Measurements from ENCODE around the gene UNC93B1.
"Not testable (repeated sequence)": the region's sequence is repeated elsewhere in the genome, so short reads cannot be mapped to it uniquely, and the experiment has no call there.

UNC93B1 gene

DNA sequence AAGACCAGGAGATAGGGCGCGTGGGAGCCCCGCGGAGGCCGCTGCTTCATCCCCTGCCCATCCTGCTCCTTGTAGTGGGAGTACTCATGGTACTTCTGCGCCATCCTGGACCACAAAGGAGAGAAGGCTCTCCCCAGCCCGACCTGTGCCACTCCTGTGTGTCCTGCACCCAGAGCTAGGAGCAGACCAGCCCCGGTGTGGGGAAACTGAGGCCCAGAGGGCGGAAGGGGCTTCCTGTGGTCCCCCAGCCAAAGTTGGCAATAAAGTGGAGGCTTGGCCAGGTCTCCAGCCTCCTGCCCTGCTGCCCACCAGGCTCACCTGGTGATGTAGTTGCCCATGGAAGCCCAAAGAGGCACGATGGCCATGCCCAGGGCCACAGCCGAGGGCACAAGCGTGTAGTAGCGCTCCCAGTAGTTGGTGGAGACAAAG lies 4.7 kb downstream of the UNC93B1 start:
- H3K27ac ChIP-seq, result no peak overlapping the region
- no peaks in the 10 kb centered on the region for H3K27me3 ChIP-seq
- peaks cover 24 to 25% of the 10 kb centered on the region in 2 experiments for H3K4me1 ChIP-seq (ENCODE audit: control insufficient read depth in 1 of 2, insufficient read depth in 1 of 2, low read depth in 1 of 2, low read length in 1 of 2)
- H3K36me3 ChIP-seq, result peaks cover 58% of the 10 kb centered on the region
- H3K9me3 ChIP-seq, result no peaks in the 10 kb centered on the region
- TF ChIP-seq, protein P1, sequence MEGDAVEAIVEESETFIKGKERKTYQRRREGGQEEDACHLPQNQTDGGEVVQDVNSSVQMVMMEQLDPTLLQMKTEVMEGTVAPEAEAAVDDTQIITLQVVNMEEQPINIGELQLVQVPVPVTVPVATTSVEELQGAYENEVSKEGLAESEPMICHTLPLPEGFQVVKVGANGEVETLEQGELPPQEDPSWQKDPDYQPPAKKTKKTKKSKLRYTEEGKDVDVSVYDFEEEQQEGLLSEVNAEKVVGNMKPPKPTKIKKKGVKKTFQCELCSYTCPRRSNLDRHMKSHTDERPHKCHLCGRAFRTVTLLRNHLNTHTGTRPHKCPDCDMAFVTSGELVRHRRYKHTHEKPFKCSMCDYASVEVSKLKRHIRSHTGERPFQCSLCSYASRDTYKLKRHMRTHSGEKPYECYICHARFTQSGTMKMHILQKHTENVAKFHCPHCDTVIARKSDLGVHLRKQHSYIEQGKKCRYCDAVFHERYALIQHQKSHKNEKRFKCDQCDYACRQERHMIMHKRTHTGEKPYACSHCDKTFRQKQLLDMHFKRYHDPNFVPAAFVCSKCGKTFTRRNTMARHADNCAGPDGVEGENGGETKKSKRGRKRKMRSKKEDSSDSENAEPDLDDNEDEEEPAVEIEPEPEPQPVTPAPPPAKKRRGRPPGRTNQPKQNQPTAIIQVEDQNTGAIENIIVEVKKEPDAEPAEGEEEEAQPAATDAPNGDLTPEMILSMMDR (IDR thresholded peaks at IDR 0.05), result no peak
- no peak overlapping the region for H3K4me3 ChIP-seq (ENCODE audit: low read depth in 1 of 2, low read length in 1 of 2)

DNA sequence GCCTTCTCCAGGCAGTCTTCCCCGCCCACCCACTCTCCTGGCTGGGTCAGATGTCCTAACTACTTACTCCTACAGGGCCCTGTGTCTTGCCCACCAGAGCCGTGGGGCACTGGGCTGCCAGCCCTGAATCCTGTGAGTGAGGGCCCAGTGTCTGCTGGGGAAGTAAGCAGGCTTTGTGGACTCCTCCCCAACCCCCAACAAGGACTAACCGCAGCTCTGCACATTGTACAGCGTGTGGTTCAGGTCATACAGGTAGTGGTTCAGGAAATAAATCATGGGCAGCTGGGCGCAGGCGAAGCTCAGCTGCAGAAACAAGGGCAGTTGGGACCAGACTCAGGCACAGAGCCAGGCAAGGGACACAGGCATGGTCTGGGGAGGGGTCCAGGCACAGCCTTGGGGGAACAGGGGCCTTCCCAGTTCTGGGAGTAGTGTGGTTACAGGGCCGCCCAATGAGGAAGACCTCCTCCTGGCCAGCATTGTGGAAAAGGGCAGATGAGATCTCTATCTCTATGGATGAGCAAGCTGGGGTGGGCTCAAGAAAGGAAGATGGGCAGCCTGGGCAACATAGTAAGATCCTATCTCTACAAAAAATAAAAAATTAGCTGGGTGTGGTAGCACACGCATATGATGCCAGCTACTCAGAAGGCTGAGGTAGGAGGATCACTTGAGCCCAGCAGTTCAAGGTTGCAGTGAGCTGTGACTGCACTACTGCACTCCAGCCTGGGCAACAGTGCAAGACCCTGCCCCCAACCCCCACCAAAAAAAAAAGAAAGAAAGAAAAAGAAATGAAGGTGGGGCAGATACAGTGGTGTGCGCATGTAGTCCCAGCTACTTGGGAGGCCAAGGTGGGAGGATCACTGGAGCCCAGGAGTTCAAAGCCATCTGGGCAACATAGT lies 5.5 kb downstream of the UNC93B1 start:
- no peak overlapping the region for H3K4me3 ChIP-seq (ENCODE audit: low read depth in 1 of 2, low read length in 1 of 2)
- peaks cover 22 to 24% of the 10 kb centered on the region in 2 experiments for H3K4me1 ChIP-seq (ENCODE audit: control insufficient read depth in 1 of 2, insufficient read depth in 1 of 2, low read depth in 1 of 2, low read length in 1 of 2)
- no peaks in the 10 kb centered on the region for H3K9me3 ChIP-seq
- TF ChIP-seq, protein P1 (IDR thresholded peaks at IDR 0.05), result no peak
- no peak overlapping the region for H3K27ac ChIP-seq
- no peaks in the 10 kb centered on the region for H3K27me3 ChIP-seq
- peaks cover 64% of the 10 kb centered on the region for H3K36me3 ChIP-seq

DNA sequence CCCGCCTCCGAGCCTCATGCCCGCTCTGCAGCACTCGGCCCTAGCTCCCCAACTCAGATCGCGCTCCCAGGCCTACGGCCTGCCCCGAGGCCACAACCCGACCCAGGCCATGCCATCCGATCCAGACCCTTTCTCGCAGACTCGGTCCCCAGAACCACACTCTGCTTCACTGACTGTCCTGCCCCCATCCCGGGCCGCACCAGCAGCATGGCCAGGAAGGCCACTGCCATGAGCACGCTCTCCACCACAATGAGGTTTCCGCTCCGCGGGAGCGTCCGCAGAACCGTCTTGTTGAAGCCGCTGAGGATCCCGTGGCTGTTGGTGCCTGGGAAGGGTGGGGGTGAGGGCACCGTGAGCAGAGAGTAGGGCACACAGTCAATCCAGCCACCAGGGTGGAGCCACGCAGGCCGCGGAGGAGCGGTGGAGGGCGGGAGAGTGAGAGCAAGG lies 6.4 kb downstream of the UNC93B1 start:
- Histone ChIP-seq H3K27me3 (no peaks in the 10 kb centered on the region), H3K36me3 (peaks cover 72% of the 10 kb centered on the region), H3K9me3 (no peaks in the 10 kb centered on the region), H3K4me3 (ENCODE audit: low read depth in 1 of 2, low read length in 1 of 2) (no peak overlapping the region), H3K4me1 (ENCODE audit: control insufficient read depth in 1 of 2, insufficient read depth in 1 of 2, low read depth in 1 of 2, low read length in 1 of 2) (peaks cover 15% of the 10 kb centered on the region in 2 experiments), H3K27ac (no peak overlapping the region)
- TF ChIP-seq, protein P1 (IDR thresholded peaks at IDR 0.05), result no peak

DNA sequence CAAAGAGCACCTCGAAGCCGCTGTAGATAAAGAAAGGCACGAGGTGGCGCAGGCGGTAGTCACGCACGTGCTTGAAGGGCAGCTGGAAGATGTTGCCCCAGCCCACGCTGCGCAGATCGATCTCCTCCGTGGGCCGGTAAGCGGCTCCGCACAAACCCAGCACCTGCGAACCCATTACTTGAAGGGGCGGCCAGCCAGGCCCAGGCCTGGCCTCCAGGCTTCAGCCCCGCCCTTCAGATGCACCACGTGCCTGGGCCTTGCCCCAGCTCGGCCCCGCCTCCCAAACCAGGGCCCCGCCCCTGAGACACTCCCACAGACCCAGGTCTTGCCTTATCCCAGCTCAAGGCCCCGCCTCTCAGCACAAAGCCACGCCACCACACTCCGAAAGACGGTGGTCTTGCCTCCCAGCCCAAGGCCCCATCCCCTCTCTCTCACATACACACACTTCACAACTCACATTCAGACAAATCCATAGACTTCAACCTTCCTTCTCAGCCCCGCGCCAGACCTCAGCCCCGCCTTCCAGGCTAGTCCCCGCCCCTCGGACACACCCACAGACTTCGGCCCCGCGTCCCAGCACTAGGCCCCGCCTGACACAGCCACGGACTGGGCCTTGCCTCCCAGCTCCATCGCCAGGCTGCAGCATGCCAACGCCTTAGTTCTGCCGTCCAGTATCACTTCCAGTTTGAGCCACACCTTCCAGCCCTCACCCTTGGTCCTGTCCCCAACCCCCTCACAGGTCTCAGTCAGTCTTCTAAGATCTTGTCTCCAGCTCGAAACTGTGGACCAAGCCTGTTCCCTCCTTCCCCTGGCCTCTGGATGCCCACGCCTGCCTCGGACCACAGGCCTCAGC lies 7.0 kb downstream of the UNC93B1 start:
- Histone ChIP-seq H3K27ac (no peak overlapping the region), H3K36me3 (peaks cover 73% of the 10 kb centered on the region), H3K4me1 (ENCODE audit: control insufficient read depth in 1 of 2, insufficient read depth in 1 of 2, low read depth in 1 of 2, low read length in 1 of 2) (peaks cover 8% of the 10 kb centered on the region in 2 experiments), H3K4me3 (ENCODE audit: low read depth in 1 of 2, low read length in 1 of 2) (no peak overlapping the region), H3K9me3 (no peaks in the 10 kb centered on the region), H3K27me3 (peaks cover under 1% of the 10 kb centered on the region)
- TF ChIP-seq, protein P1 (IDR thresholded peaks at IDR 0.05), result no peak

DNA sequence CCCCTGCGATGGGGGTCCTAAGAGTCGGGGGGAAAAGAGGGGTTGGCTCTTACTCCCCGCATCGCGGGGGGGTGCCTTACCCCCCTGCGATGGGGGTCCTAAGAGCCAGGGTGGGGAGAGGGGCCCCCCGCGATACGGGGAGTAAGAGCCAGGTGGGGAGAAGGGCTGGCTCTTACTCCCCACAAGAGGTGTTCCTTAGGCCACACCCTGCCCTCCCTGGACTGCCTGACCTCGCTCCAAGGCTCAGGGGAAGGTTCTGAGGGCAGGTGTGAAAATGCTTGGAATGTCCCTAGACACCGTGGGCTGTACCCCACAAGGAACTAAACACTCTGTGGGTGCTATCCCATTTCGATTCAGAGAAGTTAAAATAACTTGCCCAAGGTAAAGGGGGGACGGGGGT lies 7.8 kb downstream of the UNC93B1 start:
- Histone ChIP-seq H3K4me1 (ENCODE audit: control insufficient read depth in 1 of 2, insufficient read depth in 1 of 2, low read depth in 1 of 2, low read length in 1 of 2) (peaks cover 5 to 6% of the 10 kb centered on the region in 2 experiments), H3K9me3 (no peaks in the 10 kb centered on the region), H3K36me3 (peaks cover 81% of the 10 kb centered on the region), H3K27ac (no peak overlapping the region), H3K4me3 (ENCODE audit: low read depth in 1 of 2, low read length in 1 of 2) (no peak overlapping the region), H3K27me3 (peaks cover 4% of the 10 kb centered on the region)
- TF ChIP-seq, protein P1 (IDR thresholded peaks at IDR 0.05), result no peak

DNA sequence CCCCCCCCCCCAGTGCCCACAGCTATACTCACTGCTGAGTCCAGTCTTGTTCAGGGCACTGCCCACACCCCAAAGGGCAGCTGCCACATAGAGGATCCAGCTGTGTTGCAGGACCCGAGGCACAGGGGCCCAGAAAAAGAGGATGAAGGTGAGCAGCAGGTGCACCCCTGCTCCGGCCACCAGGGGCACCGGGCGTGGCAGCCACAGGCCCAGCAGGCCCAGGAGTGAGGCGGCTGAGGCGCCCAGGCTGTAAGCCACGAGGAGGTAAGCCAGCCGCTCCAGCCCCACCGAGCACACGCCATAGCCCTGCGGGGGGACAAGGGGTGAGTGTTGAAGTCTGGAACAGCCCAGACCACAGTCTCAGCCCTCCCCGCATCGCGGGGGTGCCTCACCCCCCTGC lies 8.3 kb downstream of the UNC93B1 start:
- not testable (repeated sequence) for H3K27me3 ChIP-seq; H3K4me1 ChIP-seq (ENCODE audit: control insufficient read depth in 1 of 2, insufficient read depth in 1 of 2, low read depth in 1 of 2, low read length in 1 of 2); H3K9me3 ChIP-seq; H3K27ac ChIP-seq; H3K4me3 ChIP-seq (ENCODE audit: low read depth in 1 of 2, low read length in 1 of 2)
- H3K36me3 ChIP-seq, result peaks cover 84% of the 10 kb centered on the region

DNA sequence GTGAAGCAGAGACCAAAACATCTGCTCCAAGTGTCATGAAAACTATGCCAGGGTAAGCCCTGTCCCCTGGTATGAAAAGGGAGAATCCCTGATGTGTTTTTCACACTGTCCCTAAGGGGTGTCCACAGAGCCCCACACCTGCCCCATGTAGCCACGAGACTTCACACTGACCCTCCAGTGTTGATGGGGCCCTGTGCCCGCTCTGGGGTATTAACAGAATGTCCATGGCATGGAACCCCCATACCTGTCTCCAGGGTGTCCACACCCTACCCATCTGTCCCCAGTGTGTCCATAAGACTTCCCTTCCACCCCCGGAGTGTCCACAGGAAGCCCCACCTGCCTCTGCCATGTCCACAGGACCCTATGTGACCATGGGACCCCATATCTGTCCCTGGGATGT lies 8.8 kb downstream of the UNC93B1 start:
- not testable (repeated sequence) for H3K27me3 ChIP-seq; H3K4me1 ChIP-seq (ENCODE audit: control insufficient read depth in 1 of 2, insufficient read depth in 1 of 2, low read depth in 1 of 2, low read length in 1 of 2)
- H3K36me3 ChIP-seq, result peaks cover 84% of the 10 kb centered on the region

DNA sequence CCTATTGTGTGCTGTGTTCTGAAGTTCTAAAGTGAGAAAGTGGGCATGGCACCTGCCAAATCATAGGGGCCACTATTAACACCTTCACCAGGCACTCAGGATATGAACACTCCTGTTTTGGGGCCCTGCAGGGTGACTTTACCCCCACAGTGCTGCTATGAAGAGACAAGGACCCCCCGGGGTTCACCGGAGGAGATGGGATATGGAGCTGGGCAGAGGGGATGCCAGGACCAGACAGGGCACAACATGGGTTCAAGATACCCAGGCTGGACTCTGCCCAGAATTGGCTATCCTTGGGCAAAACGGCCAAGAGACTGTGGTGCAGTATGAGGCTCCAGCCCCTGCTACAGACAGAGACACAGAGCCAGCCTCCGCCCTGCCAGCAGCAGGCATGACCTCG lies 9.5 kb downstream of the UNC93B1 start:
- not testable (repeated sequence) for H3K27me3 ChIP-seq; H3K4me3 ChIP-seq (ENCODE audit: low read depth in 1 of 2, low read length in 1 of 2)

More for the DNA sequence above, 8.8 kb downstream of the UNC93B1 start:
- not testable (repeated sequence) for H3K4me3 ChIP-seq (ENCODE audit: low read depth in 1 of 2, low read length in 1 of 2); H3K27ac ChIP-seq; H3K9me3 ChIP-seq

More for the DNA sequence above, 9.5 kb downstream of the UNC93B1 start:
- not testable (repeated sequence) for H3K4me1 ChIP-seq (ENCODE audit: control insufficient read depth in 1 of 2, insufficient read depth in 1 of 2, low read depth in 1 of 2, low read length in 1 of 2); H3K27ac ChIP-seq; H3K9me3 ChIP-seq
- H3K36me3 ChIP-seq, result peaks cover 78% of the 10 kb centered on the region
